Renal cortical epithelial cell (primary cell): ENCODE data around the gene DRC1. TPM values are rescaled to one million over a fixed set of nuclear protein-coding genes. Genes with fewer than 3 reads are reported as not detected.
A peak's percentile ranks its signal among the peaks of the same experiment; 100 is the strongest.

ENCODE experiments used
- DNase-seq: peaks from one replicate; pipeline ENCODE4 v3.0.0-alpha.2; 2011; ENCODE audit warnings: low read depth
- total RNA-seq: library from RNA; depleted of rRNA; stranded (reverse); fragments of >200 nt; gene quantifications from 2 replicates; pipeline ENCODE4 v1.2.3, GENCODE V29; 2014

Gene DRC1
- total RNA-seq, 1 donor from 2014 or later, result 0.25 TPM

GRCh38 chr2:26448651-26449050, 46.9 kb downstream of the DRC1 start:
- no peak for DNase-seq

GRCh38 chr2:26449278-26450030, 47.7 kb downstream of the DRC1 start:
- DNase-seq, result no peak

GRCh38 chr2:26450031-26450635, 48.4 kb downstream of the DRC1 start:
- no peak for DNase-seq

DNA sequence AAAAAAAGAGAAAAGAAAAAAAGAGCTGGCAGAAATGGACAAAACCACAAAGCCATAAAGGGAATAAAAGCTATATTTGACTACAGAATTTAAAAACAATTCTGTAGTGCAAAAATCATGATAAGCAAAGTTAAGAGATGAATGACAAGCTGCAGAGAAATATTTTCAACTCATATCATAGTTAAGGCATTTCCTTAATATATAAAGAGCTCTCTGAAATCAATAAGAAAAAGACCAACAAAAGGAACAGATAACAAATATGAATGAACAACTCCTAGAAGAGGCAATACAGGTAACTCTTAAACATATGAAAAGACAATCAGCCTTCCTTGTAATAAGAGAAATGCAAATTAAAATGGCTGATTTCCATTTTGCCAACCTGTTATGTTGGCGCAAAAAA, 50.0 kb downstream of the DRC1 start:
- DNase-seq, result no peak

DNA sequence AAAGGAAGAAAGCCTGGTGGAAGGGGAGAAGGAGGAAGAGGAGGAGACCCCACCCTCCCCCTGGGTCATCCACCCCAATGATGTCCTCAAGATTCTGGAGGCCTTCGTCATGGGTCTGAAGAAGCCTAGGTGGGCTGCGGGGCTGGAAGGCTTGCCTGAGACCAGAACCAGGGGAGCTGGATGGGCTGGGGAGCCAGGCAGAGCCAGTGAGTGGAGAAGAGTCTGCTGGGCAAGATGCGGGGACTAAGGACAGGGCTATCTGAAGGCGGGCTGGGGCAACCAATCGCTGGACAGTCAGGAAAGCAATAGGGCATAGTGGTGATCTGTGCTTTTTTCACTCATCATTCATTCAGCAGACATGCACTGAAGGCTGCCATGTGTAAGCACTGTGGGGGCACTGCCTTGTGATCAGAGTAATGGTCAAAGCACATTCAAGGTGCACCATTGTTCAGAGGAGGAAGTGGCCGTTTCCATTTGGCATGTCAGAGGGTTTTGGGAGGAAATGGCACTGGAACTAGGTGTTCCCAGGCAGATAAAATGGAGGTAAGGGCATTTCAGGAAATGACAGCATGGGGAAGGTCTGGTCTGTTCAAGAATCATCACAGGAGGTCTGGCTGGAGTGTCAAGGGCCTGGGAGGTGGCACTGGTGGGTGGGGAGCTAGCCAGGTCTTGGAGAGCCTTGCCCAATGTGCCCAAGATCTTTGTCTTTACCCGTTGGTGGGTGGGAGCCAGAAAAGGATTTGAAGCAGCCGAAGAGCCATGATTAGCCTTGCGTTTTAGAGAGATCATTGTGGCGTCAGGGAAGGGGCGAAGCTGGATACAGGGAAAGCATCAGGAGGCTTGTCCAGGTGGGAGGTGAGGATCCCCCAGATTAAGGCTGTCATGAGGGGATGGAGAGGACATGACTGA, 52.0 kb downstream of the DRC1 start:
- no peak for DNase-seq

- no peak for DNase-seq
Measured at GRCh38 chr2:26454561-26455001, 52.9 kb downstream of the DRC1 start.

DNA sequence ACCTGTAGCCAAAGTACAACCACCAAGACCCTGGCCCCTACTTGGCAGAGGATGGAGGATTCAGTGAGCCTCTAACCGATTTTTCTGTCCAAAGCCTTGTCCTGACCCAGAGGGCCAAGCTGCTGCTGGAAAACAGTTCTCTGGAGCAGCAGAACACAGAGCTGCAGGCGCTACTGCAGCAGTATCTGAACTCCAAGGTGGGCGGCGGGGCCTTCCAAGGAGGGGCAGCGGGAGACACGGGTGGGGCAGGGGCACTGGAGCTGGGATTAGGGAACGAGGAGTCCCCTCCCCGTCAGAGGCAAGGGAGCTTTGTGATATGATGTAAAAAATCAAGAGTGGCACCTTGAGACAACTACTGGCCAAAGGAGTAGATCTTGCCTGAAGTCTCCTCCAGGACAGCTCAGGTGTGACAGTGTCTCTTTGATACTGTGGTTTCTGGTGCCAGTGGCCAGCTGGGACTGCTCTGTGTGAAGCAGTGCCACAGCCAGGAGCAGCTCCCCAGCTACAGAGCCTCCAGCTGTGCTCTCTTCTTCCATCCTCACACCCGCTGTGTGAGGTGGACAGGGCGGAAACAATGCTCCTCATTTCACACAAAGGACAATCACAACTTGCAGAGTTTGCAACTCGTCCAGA, 53.4 kb downstream of the DRC1 start:
- DNase-seq, result no peak

- DNase-seq, result no peak
Measured at GRCh38 chr2:26455670-26456439, 54.1 kb downstream of the DRC1 start.

GRCh38 chr2:26456440-26457250, 54.9 kb downstream of the DRC1 start:
- DNase-seq, result peak; percentile 47

GRCh38 chr2:26457251-26457666, 55.5 kb downstream of the DRC1 start:
- no peak for DNase-seq

GRCh38 chr2:26457695-26458364, 56.1 kb downstream of the DRC1 start:
- DNase-seq, result no peak

DNA sequence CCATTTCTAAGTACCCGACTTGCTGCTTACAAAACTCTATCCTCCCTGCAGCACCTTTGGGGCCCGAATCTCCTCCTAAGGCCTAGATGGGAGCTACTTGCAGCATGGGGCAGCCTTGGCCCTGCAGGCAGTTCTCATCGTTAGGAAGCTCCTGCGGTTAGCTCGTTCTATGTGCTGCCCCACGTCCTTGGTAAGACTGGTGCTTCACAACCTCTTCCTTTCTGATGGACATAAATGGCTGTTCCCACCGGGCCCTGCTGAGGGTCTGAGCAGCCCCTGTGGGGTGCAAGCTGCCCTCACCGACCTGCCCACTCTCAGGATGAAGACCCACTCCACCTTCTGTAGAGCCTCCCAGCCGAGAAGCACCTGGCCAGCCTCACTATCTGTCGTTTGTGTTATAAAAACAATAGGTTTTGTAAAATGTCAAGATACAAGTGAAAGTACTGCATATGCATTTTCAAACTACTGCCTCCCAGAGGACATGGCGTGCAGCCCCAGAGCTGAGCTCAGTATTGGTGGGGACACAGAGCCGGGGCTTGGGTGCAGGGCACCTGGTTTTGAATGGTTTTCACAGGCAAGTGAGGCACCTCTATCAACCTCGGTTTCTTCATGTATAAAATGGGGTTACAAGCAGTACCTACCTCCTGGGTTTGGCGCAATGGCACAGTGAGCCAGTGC, 56.8 kb downstream of the DRC1 start:
- no peak for DNase-seq

GRCh38 chr2:26459991-26460612, 58.4 kb downstream of the DRC1 start:
- DNase-seq, result no peak

- DNase-seq, result no peak
Measured at GRCh38 chr2:26460613-26461031, 58.9 kb downstream of the DRC1 start.

DNA sequence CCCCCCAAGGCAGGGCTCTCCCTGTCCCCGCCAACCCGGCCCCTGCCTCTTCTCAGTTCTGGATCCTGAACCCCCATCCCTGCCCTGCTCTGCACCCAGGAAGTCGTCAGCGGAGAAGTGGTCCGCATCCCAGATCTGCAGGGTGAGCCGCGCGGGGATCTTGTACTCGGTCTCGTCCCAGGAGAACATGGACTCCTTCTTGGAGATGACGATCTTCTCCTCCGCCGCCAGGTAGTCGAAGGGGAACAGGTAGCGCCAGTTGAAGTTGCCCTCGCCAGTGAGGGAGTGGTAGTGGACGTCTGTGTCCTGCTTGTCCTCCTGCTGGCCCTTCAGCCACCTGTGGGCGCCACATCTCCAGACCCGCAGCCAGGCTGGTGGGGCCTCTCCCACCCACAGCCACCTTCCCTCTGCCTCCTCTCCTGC, 59.9 kb downstream of the DRC1 start:
- DNase-seq, result no peak

GRCh38 chr2:26462100-26462499, 60.4 kb downstream of the DRC1 start:
- DNase-seq, result no peak

GRCh38 chr2:26462511-26463243, 61.0 kb downstream of the DRC1 start:
- peak; percentile 67 for DNase-seq
